ENCODE measurements around the gene USP25. TPM values are rescaled to one million over a fixed set of nuclear protein-coding genes. Genes with fewer than 3 reads are reported as not detected.
A peak's percentile ranks its signal among the peaks of the same experiment; 100 is the strongest.

USP25 gene
- total and polyA plus RNA-seq, 2 of the 8 experiments (the other 6 are each of a cell fraction or from before 2014, with no cell fraction given) = 11.2 to 48.1 TPM

- no peak overlapping the region for H2AK5ac ChIP-seq (ENCODE audit: low read depth, low read length)
- no peaks in the 10 kb centered on the region for H3K36me3 ChIP-seq (ENCODE audit: control insufficient read depth in 2 of 4, insufficient read depth in 4 of 4, low read length in 3 of 4)
- no peaks in the 10 kb centered on the region for H3K4me1 ChIP-seq (replicated peaks in 1 of 4; ENCODE audit: control insufficient read depth in 3 of 4, insufficient read depth in 4 of 4, low read length in 3 of 4)
- no peak overlapping the region for H3K27ac ChIP-seq (ENCODE audit: low read depth, low read length)
- H3K14ac ChIP-seq (ENCODE audit: insufficient read length) = no peak overlapping the region
- ChIA-PET POLR2A (ENCODE audit: partially characterized antibody) (no interaction called here), CTCF (ENCODE audit: partially characterized antibody) (no interaction called here)
- no peak overlapping the region for H2BK5ac ChIP-seq (ENCODE audit: low read depth, low read length)
- H3K79me1 ChIP-seq (ENCODE audit: low read depth, low read length) = no peaks in the 10 kb centered on the region
- FAIRE-seq (no peak), DNase-seq (ENCODE audit: low read depth in 1 of 2, low spot score in 2 of 2) (no peak)
- no peak overlapping the region for H3K18ac ChIP-seq (ENCODE audit: extremely low read depth, low read length)
- H2AFZ ChIP-seq (ENCODE audit: low read length) = no peak overlapping the region
- H3K27me3 ChIP-seq (replicated peaks in 1 of 4; ENCODE audit: control insufficient read depth in 3 of 4, extremely low read depth in 1 of 4, insufficient read depth in 3 of 4, low read length in 3 of 4) = no peaks in the 10 kb centered on the region
- no peak overlapping the region for H2BK12ac ChIP-seq (ENCODE audit: low read depth, low read length)
- H3K23ac ChIP-seq (ENCODE audit: insufficient read length) = no peak overlapping the region
- no peak for TF ChIP-seq MAX (IDR thresholded peaks at IDR 0.05)
- TF ChIP-seq CEBPB (IDR thresholded peaks at IDR 0.05; ENCODE audit: low read depth, low read length) = peak; percentile 58; the same call in 1 of the 2 replicates
- H4K20me1 ChIP-seq (replicated peaks in 1 of 2; ENCODE audit: control insufficient read depth in 1 of 2, insufficient read depth in 2 of 2, low read length in 2 of 2) = no peaks in the 10 kb centered on the region
- no peak overlapping the region for H4K5ac ChIP-seq (ENCODE audit: insufficient read length, low read depth, low read length)
- no peak overlapping the region for H4K91ac ChIP-seq (replicated peaks; ENCODE audit: insufficient read length, low read length)
- H3K4ac ChIP-seq (replicated peaks; ENCODE audit: insufficient read length, low read depth, low read length) = no peak overlapping the region
- no peak overlapping the region for H3K56ac ChIP-seq (replicated peaks; ENCODE audit: insufficient read length, low read depth, low read length)
- no peak overlapping the region for H4K8ac ChIP-seq (ENCODE audit: extremely low read depth, insufficient read depth, low read length)
- no peak overlapping the region for H2BK20ac ChIP-seq (ENCODE audit: low read length)
- no peak overlapping the region for H3K4me3 ChIP-seq (ENCODE audit: extremely low read depth in 1 of 4, insufficient read depth in 2 of 4, low read depth in 3 of 4, low read length in 4 of 4)
- H2BK120ac ChIP-seq (replicated peaks; ENCODE audit: low read depth, low read length) = no peak overlapping the region
- H2BK15ac ChIP-seq (ENCODE audit: low read length) = no peak overlapping the region
- H3K23me2 ChIP-seq (ENCODE audit: low read depth, low read length) = no peaks in the 10 kb centered on the region
- H3K9ac ChIP-seq (replicated peaks in 1 of 4; ENCODE audit: extremely low read depth in 1 of 4, low read depth in 3 of 4, low read length in 3 of 4) = no peak overlapping the region
- no peak overlapping the region for H3K4me2 ChIP-seq (ENCODE audit: insufficient read depth in 1 of 2, low read depth in 2 of 2, low read length in 2 of 2)
- WGBS, 2 experiments (ENCODE audit: extremely low coverage in 1 of 2, insufficient coverage in 1 of 2, insufficient read length in 1 of 2, insufficient replicate concordance in 2 of 2, low coverage in 1 of 2, low lambda C conversion rate in 2 of 2, missing lambda C conversion rate in 1 of 2) = 79% methylated on average over 6 of the region's 6 CpGs; no CpG with 5 or more reads in 1 of the 2 experiments
- no peaks in the 10 kb centered on the region for H3K9me3 ChIP-seq (ENCODE audit: insufficient read depth in 2 of 2, low read depth in 1 of 2, low read length in 1 of 2)
- no peaks in the 10 kb centered on the region for H3K79me2 ChIP-seq (ENCODE audit: control insufficient read depth in 1 of 2, insufficient read depth in 2 of 2, low read length in 2 of 2)
These were observed 47.4 kb upstream of the USP25 start for GRCh38 chr21:15682186-15682895.

Data from H1 (cell line).